VCaP (cell line): ENCODE measurements around the gene CDH2.

Experiments
- H3K27ac ChIP-seq: fragments of 450-650 bp; 2 replicates; pipeline ENCODE4 v1.5.1; 2017
- TF ChIP-seq, protein P1 (sequence below): fragments of 450-650 bp; conservative IDR thresholded peaks from 2 replicates; pipeline ENCODE4 v1.5.1; 2017; ENCODE audit warnings: mild to moderate bottlenecking, moderate library complexity

Gene CDH2

GRCh38 chr18:27952741-27953140, 224.2 kb downstream of the CDH2 start:
- TF ChIP-seq, protein P1, sequence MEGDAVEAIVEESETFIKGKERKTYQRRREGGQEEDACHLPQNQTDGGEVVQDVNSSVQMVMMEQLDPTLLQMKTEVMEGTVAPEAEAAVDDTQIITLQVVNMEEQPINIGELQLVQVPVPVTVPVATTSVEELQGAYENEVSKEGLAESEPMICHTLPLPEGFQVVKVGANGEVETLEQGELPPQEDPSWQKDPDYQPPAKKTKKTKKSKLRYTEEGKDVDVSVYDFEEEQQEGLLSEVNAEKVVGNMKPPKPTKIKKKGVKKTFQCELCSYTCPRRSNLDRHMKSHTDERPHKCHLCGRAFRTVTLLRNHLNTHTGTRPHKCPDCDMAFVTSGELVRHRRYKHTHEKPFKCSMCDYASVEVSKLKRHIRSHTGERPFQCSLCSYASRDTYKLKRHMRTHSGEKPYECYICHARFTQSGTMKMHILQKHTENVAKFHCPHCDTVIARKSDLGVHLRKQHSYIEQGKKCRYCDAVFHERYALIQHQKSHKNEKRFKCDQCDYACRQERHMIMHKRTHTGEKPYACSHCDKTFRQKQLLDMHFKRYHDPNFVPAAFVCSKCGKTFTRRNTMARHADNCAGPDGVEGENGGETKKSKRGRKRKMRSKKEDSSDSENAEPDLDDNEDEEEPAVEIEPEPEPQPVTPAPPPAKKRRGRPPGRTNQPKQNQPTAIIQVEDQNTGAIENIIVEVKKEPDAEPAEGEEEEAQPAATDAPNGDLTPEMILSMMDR: no peak
- no peak overlapping the region for H3K27ac ChIP-seq

DNA sequence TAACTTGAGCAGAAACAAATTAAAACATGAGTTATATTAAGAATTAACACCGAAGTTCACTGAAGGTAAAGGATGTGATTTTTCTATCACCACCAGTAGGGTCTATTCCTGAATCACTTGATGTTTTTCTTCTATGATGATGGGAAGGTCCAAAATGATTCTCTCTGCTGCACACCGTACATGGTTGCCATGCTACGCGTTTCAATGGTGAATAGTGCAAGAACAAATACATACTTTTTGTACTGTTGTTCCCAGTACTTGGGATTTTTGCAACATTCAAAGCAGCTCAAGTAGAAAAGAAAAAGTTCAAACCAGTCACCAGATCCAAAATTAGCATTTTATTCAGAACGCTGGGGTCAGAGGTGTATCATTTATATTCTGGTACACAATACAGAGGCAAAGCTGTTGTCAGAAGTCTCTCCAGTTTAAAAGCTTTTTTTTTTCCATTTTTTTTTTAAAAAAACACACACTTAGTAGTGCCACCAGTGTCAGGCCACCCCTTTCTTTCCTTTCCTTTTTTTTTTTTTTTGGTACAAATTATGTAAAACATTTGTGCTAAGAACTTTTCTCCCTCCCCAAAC, 226.2 kb downstream of the CDH2 start:
- H3K27ac ChIP-seq: no peak overlapping the region
- TF ChIP-seq, protein P1: no peak

DNA sequence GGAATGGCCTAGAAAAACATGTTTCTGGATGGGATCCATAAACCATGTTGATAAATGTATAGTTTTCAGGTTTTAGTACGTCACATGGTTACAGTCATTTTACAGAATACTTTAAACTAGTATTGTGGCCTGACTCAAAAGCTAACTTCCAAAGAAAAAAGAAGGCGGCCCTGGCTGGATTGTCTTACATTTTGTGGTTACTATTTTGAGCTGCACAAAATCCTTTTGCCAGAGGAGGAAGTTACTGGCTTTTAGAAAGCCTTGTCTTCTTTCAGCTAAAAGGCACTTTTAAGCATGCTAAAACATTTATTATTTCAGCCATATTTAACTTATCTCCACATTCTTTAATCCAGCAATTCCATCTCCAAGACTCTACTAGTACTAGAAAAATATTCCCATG, 227.9 kb downstream of the CDH2 start:
- TF ChIP-seq, protein P1: no peak
- no peak overlapping the region for H3K27ac ChIP-seq

GRCh38 chr18:27942706-27943105, 234.2 kb downstream of the CDH2 start:
- H3K27ac ChIP-seq: no peak overlapping the region
- TF ChIP-seq, protein P1: no peak

DNA sequence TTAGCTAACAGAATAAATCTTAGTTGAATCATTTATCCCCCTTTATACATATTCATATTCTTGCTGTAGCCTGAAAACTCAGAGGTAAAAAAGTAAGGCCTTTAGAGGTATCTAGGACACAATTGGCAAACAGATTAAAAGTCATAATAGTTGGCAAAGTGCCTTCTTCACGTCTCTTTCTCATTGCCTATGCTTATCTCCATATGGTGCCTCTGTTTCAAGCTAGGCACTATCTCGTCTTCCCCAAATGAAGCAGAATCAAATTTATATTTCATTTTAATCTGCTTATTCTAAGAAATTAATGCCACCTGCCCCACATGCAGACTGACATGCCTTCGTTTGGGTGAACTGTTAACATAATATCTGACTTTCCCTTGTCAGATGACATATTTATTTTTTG, 245.4 kb downstream of the CDH2 start:
- H3K27ac ChIP-seq: no peak overlapping the region
- TF ChIP-seq, protein P1: no peak

GRCh38 chr18:27922780-27923179, 254.2 kb downstream of the CDH2 start:
- TF ChIP-seq, protein P1: no peak
- H3K27ac ChIP-seq: peak overlapping the region; percentile 30; the same call in 1 of the 2 replicates

GRCh38 chr18:27921904-27922751, 254.8 kb downstream of the CDH2 start:
- H3K27ac ChIP-seq: peak overlapping the region; percentile 30; the same call in 1 of the 2 replicates
- TF ChIP-seq, protein P1: no peak
